ENCODE data around the gene ELFN1. TPM values are rescaled to one million over a fixed set of nuclear protein-coding genes. Genes with fewer than 3 reads are reported as not detected.

Gene ELFN1
- total RNA-seq, 1 donor from 2014 or later = 2.4 TPM

DNA sequence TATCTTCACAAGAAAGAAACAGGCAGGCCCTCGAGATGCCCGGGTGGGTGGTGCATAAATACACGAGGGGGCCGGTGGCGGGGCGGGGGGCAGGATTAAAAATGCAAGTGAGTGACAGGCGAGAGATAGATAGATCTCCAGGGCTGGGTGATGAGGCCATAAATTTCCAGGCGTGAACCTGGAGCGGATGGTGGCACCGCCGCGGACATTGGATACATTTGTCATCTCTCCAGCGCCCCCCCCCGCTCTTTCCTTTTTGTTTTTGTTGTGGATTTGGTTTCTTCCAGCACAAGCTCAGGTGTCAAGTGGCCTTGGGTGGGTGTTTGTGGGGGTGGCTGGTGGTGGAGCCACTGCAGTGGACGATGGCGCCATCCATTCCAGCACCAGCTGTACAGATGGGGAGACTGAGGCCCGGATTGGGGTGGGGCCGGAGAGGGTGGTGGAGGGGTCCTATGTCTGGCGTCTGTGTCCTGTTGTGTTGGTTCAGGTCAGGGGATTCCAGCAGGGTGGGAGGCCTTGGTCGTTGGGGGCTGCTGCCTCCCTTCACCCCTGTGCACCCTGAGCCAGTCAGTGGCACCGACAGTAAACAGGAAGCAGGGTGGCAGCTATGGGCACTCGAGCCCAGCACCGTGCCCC is 2.9 kb downstream of the ELFN1 start:
- ATAC-seq = no peak
- peak; percentile 48 for DNase-seq (ENCODE audit: low spot score)
- intact Hi-C loops (cut with DNase I) = no loop called here

DNA sequence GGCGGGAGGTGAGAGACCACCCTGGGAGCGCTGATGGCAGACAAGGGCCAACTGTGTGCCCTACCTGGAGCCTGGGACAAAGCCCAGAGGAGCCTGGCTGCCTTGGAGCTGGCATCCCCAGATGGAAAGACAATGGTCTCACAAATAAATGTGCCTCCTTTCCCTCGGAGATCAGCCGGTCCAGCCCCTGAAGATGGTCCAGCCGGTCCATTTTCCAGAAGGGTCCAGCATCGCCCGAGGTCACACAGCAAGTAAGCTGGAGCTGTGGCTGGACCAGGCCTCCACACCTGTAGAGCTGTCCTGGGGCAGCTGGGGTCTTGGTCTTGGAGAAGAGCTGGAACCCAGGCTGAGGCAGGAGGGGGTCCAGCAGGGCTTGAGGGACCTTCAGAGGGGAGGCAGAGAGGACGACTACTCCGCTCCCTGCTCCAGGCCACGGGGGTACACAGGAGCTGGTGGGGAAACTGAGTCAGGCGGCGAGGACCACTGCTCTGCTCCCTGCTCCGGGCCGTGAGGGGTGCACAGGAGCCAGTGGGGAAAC is 3.6 kb downstream of the ELFN1 start:
- intact Hi-C loops (cut with DNase I) = no loop called here
- DNase-seq (ENCODE audit: low spot score) = peak; percentile 39

GRCh38 chr7:1674161-1675035 is 4.3 kb downstream of the ELFN1 start:
- no peak for ATAC-seq
- intact Hi-C loops (cut with DNase I) = no loop called here
- peak; percentile 45 for DNase-seq (ENCODE audit: low spot score)

More for the DNA sequence above, 3.6 kb downstream of the ELFN1 start:
- ATAC-seq = no peak

GRCh38 chr7:1675036-1675671 is 5.1 kb downstream of the ELFN1 start:
- intact Hi-C loops (cut with DNase I) = no loop called here
- peak; percentile 45 for DNase-seq (ENCODE audit: low spot score)
- no peak for ATAC-seq

DNA sequence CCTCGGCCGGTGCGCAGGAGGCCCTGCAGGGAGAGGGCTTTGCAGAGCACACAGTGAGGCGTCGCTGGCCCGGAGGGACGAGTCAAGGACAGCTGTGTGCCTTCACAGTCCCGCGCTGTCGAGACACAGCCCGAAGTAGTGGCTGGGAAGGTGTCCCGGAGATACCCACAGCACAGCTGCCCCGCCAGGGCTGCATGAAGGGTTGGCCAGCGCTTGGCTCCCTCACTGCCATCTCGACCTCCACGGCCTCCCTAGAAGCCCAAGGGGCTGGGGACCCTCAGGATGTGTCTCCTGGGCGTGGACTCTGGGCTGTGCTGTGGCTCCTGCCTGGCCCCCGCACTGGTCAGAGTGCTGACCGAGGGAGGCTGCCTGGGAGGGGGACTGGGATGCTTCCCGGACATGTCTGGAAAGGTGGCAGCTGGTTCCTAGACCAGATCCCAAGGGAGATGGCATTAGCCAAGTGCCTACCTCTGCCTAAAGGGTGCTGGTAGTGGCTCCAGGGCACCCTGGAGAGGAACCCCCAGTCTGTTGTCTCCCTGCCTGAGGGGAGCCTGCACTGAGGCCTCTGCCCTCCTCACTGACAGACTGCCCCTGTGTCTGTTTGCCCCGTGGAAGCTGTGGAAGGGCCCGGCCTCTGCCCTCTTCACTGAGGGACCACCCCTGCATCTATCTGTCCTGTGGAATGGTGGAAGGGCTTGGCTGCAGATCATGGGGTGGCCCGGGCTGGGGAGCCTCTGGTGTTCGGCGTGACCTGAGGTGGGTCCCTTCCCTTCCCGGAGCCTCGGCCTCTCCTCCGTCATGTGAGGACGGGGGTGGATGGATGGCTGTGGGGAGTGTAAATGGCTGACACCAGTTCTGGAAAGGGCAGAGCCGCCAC is 5.8 kb downstream of the ELFN1 start:
- intact Hi-C loops (cut with DNase I) = no loop called here
- ATAC-seq (no peak), DNase-seq (ENCODE audit: low spot score) (peak; percentile 52)

- DNase-seq (ENCODE audit: low spot score) (peak; percentile 28), ATAC-seq (no peak)
- intact Hi-C loops (cut with DNase I) = no loop called here
Measured at GRCh38 chr7:1676550-1677078, 6.5 kb downstream of the ELFN1 start.

DNA sequence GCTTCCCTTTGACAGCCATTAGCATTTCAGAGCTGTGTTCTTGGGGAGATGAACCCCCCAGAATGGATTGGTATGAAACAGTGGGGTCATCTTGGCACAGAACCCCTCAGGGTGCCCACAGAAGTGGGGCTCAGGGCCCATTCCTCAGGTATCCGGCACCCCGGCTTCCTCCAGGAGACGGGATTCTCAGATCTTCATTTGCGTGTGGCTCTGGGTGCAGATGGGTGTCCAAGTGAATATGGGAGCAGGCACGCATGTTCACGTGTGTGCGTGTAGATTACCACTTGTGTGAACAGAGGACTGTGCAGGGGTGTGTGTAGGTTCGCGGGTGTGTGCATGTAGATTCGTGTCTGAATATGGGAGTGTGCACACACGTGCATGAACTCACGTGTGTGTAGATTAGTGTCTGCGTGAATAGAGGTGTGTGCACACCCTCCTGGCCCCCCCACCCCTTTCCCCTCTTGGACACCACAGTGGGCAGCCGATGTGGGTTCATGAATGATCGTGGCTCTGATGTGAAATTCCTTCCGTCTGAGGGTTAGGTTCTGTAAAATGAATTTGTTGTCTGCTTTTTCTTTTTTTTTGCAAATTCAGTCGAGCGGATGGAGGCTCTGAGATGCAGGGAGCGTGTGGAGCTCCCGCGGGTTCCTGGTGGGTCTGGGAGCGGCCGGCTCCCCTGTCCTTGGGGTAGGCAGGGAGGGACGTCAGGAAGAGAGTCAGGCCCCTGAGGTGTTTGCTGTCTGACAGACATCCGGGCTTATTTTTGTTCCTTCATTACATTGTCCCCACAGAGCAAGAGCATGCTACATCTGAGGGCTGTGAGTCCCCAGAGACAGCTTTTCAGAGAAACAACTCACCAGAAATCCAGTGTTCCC is 7.4 kb downstream of the ELFN1 start:
- intact Hi-C loops (cut with DNase I) = no loop called here
- peak; percentile 45 for DNase-seq (ENCODE audit: low spot score)

DNA sequence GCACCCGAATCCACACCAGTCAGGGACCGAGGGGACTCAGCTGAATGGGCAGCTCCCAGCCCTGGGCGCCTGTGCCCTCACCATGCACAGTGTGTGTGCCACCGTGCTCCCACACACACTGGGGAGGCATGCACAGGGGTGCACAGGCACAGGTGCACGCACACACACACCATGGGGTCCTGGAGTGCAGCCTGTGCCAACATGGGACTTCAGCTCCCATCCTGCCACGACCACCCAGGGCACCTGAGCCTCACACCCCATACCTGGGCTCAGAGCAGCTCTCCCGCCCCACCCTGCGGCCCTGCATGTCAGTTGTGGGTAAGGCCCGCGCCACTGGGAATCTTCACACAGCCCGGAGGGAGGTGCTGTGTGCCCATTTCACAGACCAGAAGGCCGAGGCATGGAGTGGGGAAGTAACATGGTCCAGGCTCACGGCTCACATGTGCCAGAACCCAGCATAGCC is 8.0 kb downstream of the ELFN1 start:
- DNase-seq (ENCODE audit: low spot score) = peak; percentile 48
- intact Hi-C loops (cut with DNase I) = no loop called here
- ATAC-seq = no peak

More for the DNA sequence above, 7.4 kb downstream of the ELFN1 start:
- ATAC-seq = no peak

DNA sequence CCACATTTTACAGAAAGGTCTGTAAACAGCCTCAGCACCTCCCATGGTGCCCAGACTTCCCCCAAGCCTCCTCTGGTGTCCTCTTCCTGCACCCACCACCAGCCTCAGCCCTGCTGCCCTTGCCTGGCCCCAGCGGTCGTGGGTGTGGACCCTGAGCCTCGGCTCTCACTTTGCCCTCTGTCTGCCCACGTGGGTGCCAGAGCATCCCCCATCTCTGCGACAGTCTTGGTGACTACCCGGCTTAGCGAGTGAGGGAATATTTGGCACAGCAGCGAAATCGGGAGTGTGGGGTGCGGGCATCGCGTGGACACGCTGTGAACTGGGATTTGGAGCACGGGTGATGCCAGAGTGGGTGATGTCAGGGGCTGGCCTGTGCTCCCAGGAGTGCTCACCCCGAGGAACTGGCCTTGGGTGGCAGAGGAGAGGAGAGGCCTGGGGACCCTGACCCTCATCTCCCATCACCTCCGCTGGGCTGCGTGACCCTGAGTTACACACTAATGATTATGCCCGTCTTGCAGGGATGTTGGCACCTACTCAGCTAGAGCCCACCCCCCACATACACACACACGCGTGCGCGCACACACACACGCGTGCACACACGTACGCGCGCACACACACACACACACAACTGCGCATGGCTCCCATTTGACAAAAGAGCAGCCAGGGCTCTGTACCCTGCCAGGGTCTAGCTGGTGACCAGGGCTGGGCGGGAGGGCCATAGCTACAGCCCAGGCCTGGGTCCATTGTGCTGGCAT is 8.7 kb downstream of the ELFN1 start:
- ATAC-seq (no peak), DNase-seq (ENCODE audit: low spot score) (peak; percentile 32)
- intact Hi-C loops (cut with DNase I) = no loop called here

DNA sequence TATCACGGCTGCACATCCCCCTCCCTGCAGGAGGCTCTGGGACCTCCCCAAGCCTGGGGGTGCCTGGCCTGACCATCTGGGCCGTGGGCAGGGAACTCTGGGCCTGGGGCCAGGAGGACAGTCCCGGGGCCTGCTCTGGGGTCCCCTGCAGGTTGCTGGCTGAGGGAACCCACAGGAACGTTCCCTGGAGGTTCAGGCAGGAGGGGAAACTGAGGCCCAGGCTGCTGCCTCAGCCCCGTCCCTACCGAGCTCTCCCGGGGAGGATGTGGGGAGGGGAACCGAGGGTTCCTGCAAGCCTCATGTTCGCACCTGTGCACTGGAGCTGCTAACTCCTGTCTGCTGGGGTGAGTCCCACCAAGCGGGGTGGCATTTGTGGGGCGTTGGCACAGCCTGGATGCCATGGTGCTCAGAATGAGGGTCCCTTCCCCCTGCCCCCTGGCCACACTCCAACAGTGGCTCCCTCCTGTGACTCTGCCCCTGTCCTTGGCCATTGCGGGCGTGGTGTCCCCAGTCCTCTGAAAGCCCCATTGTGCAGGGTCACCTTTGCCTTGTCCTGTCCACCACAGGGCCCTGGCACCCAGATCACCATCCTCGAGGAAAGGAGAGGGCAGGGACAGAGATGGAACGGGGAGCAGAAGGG is 9.4 kb downstream of the ELFN1 start:
- intact Hi-C loops (cut with DNase I) = no loop called here

DNA sequence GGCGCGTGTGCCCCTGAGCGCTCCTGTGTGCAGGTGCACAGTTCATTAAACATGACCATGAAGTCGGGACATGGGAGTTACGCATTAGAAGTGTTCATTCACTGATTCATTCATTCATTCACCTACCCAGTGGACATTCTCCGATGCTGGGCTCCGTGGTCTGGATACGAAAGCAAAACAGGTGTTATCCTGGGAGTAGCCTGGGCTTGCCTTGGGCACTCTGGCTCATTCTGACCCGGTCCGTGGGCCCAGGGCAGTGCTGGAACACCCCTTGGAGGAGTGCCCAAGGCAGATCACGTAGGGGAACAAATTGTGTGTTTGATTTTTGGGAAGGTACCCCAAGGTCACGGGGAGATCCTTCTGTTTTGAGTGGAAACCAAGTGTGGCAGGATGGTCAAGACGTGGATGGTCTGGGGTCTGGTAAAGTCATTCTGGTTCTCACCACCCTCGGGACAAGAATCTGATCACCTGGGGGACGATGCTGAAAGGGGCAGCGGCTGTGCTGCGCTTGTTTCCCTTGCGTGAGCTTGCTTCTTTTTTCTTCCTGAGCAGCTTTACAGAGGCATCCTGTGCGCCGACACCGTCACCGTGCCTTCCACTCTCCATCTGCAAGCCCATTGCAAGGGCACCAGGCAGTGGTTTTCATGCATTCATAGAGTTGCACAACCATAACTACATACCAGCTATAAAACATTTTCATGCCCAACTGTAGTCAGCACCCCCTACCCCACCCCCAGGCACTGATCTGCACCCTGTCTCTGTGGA is 10.1 kb downstream of the ELFN1 start:
- intact Hi-C loops (cut with DNase I) = no loop called here
- ATAC-seq (no peak), DNase-seq (ENCODE audit: low spot score) (peak; percentile 43)

More for the DNA sequence above, 9.4 kb downstream of the ELFN1 start:
- DNase-seq (ENCODE audit: low spot score) (peak; percentile 46), ATAC-seq (no peak)

DNA sequence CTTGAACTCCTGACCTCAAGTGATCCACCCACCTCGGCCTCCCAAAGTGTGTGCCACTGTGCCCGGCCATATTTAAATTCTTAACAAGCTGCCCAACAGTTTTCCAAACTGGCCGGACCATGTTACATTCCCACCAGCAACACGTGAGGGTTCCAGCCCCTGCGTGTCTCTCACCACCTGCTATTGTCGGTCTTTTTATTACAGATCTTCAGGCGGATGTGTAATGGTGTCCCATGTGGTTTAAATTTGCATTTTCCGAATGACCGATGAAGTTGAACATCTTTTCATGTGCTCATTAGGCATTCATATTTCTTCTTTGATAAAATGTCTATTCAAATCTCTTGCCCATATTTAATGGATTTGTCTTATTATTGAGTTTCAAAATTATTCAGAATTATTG is 11.5 kb downstream of the ELFN1 start:
- intact Hi-C loops (cut with DNase I) = no loop called here
- DNase-seq (ENCODE audit: low spot score) (peak; percentile 26), ATAC-seq (no peak)

- DNase-seq (ENCODE audit: low spot score) (no peak), ATAC-seq (no peak)
- intact Hi-C loops (cut with DNase I) = no loop called here
Measured at GRCh38 chr7:1685000-1685624, 15.0 kb downstream of the ELFN1 start.

GRCh38 chr7:1688542-1688941 is 18.5 kb downstream of the ELFN1 start:
- ATAC-seq (no peak), DNase-seq (ENCODE audit: low spot score) (no peak)
- intact Hi-C loops (cut with DNase I) = no loop called here

- DNase-seq (ENCODE audit: low spot score) (no peak), ATAC-seq (no peak)
Measured at GRCh38 chr7:1689311-1689710, 19.2 kb downstream of the ELFN1 start.

More at GRCh38 chr7:1689311-1689710, 19.2 kb downstream of the ELFN1 start:
- intact Hi-C loops (cut with DNase I) = no loop called here

All from sciatic nerve (tissue), 2 donors.